Measurements from ENCODE around the gene CTTNBP2NL. TPM values are rescaled to one million over a fixed set of nuclear protein-coding genes. Genes with fewer than 3 reads are reported as not detected.

Gene CTTNBP2NL
- total RNA-seq = 47.4 TPM

- peak; percentile 97 for DNase-seq (ENCODE audit: low spot score)
These were observed at the start of gene CTTNBP2NL for GRCh38 chr1:112395821-112396652. Gene CTTNBP2NL (plus strand): TSS chr1:112396214. CDS start chr1:112416166, 19,952 bp downstream.

GRCh38 chr1:112346801-112347350, 49.1 kb upstream of the CTTNBP2NL start:
- DNase-seq (ENCODE audit: low spot score) = no peak

- DNase-seq (ENCODE audit: low spot score) = no peak
These were observed 39.2 kb upstream of the CTTNBP2NL start for GRCh38 chr1:112356765-112357164.

- no peak for DNase-seq (ENCODE audit: low spot score)
These were observed 38.5 kb upstream of the CTTNBP2NL start for GRCh38 chr1:112357467-112357866.

GRCh38 chr1:112358061-112358770, 37.8 kb upstream of the CTTNBP2NL start:
- no peak for DNase-seq (ENCODE audit: low spot score)

GRCh38 chr1:112358798-112359408, 37.1 kb upstream of the CTTNBP2NL start:
- DNase-seq (ENCODE audit: low spot score) = peak; percentile 82

- peak; percentile 72 for DNase-seq (ENCODE audit: low spot score)
These were observed 35.9 kb upstream of the CTTNBP2NL start for GRCh38 chr1:112359961-112360767.

GRCh38 chr1:112363636-112364035, 32.4 kb upstream of the CTTNBP2NL start:
- DNase-seq (ENCODE audit: low spot score) = no peak

- DNase-seq (ENCODE audit: low spot score) = no peak
These were observed 27.8 kb upstream of the CTTNBP2NL start for GRCh38 chr1:112368198-112368597.

GRCh38 chr1:112369392-112370285, 26.4 kb upstream of the CTTNBP2NL start:
- peak; percentile 90 for DNase-seq (ENCODE audit: low spot score)

GRCh38 chr1:112370996-112371395, 25.0 kb upstream of the CTTNBP2NL start:
- no peak for DNase-seq (ENCODE audit: low spot score)

GRCh38 chr1:112371775-112372174, 24.2 kb upstream of the CTTNBP2NL start:
- DNase-seq (ENCODE audit: low spot score) = no peak

GRCh38 chr1:112373806-112374205, 22.2 kb upstream of the CTTNBP2NL start:
- no peak for DNase-seq (ENCODE audit: low spot score)

- DNase-seq (ENCODE audit: low spot score) = no peak
These were observed 20.3 kb upstream of the CTTNBP2NL start for GRCh38 chr1:112375701-112376100.

- no peak for DNase-seq (ENCODE audit: low spot score)
These were observed 15.7 kb upstream of the CTTNBP2NL start for GRCh38 chr1:112380356-112380755.

- no peak for DNase-seq (ENCODE audit: low spot score)
These were observed 14.5 kb upstream of the CTTNBP2NL start for GRCh38 chr1:112381324-112382076.

GRCh38 chr1:112383759-112384370, 12.1 kb upstream of the CTTNBP2NL start:
- DNase-seq (ENCODE audit: low spot score) = no peak

- DNase-seq (ENCODE audit: low spot score) = no peak
These were observed 9.8 kb upstream of the CTTNBP2NL start for GRCh38 chr1:112386024-112386723.
